T-helper 2 cell treated with Interferon-gamma antibody and Interleukin-4, amounts not matched to agents 5 μg/mL and 100 μg/mL, for 36 hours (primary cell): ENCODE results near the gene AVEN.

Experiments
- DNase-seq: peaks from one replicate; pipeline ENCODE4 v3.0.0; 2021; ENCODE audit warnings: low spot score
- H3K27ac Mint-ChIP-seq: one replicate; pipeline ENCODE4 v1.8.0; 2021; ENCODE audit warnings: mild to moderate bottlenecking, mixed read lengths
- H3K27me3 Mint-ChIP-seq: one replicate; pipeline ENCODE4 v1.8.0; 2021; ENCODE audit warnings: low read depth, mixed read lengths
- H3K36me3 Mint-ChIP-seq: one replicate; pipeline ENCODE4 v1.8.0; 2021; ENCODE audit warnings: low read depth, mixed read lengths
- H3K4me1 Mint-ChIP-seq: one replicate; pipeline ENCODE4 v1.8.0; 2021; ENCODE audit warnings: low read depth, mixed read lengths
- H3K4me3 Mint-ChIP-seq: one replicate; pipeline ENCODE4 v1.8.0; 2022; ENCODE audit warnings: mild to moderate bottlenecking, moderate library complexity, mixed read lengths
- H3K9me3 Mint-ChIP-seq: one replicate; pipeline ENCODE4 v1.8.0; 2021; ENCODE audit warnings: mixed read lengths

Gene AVEN

GRCh38 chr15:34038871-34039789 is at the start of gene AVEN:
Gene AVEN (minus strand): TSS chr15:34039204. CDS start chr15:34039046, 158 bp downstream.
- Mint-ChIP-seq H3K9me3 (no peaks in the 10 kb centered on the region), H3K27me3 (no peaks in the 10 kb centered on the region), H3K4me3 (peak within 1 kb of the TSS; percentile 89), H3K36me3 (no peaks in the 10 kb centered on the region), H3K27ac (peak within 1 kb of the TSS; percentile 94), H3K4me1 (peaks cover 25% of the 10 kb centered on the region)
- peak; percentile 68 for DNase-seq

GRCh38 chr15:34085746-34086145 is 46.7 kb upstream of the AVEN start:
- no peak overlapping the region for H3K27ac Mint-ChIP-seq
- no peaks in the 10 kb centered on the region for H3K27me3 Mint-ChIP-seq
- H3K9me3 Mint-ChIP-seq, result no peaks in the 10 kb centered on the region
- DNase-seq, result no peak
- peaks cover 33% of the 10 kb centered on the region for H3K36me3 Mint-ChIP-seq
- H3K4me3 Mint-ChIP-seq, result no peak overlapping the region
- H3K4me1 Mint-ChIP-seq, result no peaks in the 10 kb centered on the region

- H3K27me3 Mint-ChIP-seq, result no peaks in the 10 kb centered on the region
- DNase-seq, result no peak
- H3K9me3 Mint-ChIP-seq, result no peaks in the 10 kb centered on the region
- H3K36me3 Mint-ChIP-seq, result peaks cover 26% of the 10 kb centered on the region
- H3K4me1 Mint-ChIP-seq, result no peaks in the 10 kb centered on the region
- H3K27ac Mint-ChIP-seq, result no peak overlapping the region
- no peak overlapping the region for H3K4me3 Mint-ChIP-seq
These were observed 45.1 kb upstream of the AVEN start for GRCh38 chr15:34084086-34084485.

- H3K4me3 Mint-ChIP-seq, result no peak overlapping the region
- no peaks in the 10 kb centered on the region for H3K9me3 Mint-ChIP-seq
- H3K4me1 Mint-ChIP-seq, result no peaks in the 10 kb centered on the region
- no peak for DNase-seq
- H3K36me3 Mint-ChIP-seq, result peaks cover 9% of the 10 kb centered on the region
- no peak overlapping the region for H3K27ac Mint-ChIP-seq
- no peaks in the 10 kb centered on the region for H3K27me3 Mint-ChIP-seq
These were observed 40.9 kb upstream of the AVEN start for GRCh38 chr15:34079904-34080303.

- Mint-ChIP-seq H3K36me3 (peaks cover 5% of the 10 kb centered on the region), H3K4me1 (no peaks in the 10 kb centered on the region)
These were observed 39.9 kb upstream of the AVEN start for GRCh38 chr15:34078900-34079299.

GRCh38 chr15:34076785-34077184 is 37.8 kb upstream of the AVEN start:
- Mint-ChIP-seq H3K4me3 (no peak overlapping the region), H3K27me3 (no peaks in the 10 kb centered on the region), H3K4me1 (no peaks in the 10 kb centered on the region), H3K27ac (no peak overlapping the region), H3K36me3 (no peaks in the 10 kb centered on the region), H3K9me3 (no peaks in the 10 kb centered on the region)
- no peak for DNase-seq

More at GRCh38 chr15:34078900-34079299, 39.9 kb upstream of the AVEN start:
- Mint-ChIP-seq H3K27ac (no peak overlapping the region), H3K4me3 (no peak overlapping the region), H3K9me3 (no peaks in the 10 kb centered on the region), H3K27me3 (no peaks in the 10 kb centered on the region)
- DNase-seq, result no peak

- H3K4me3 Mint-ChIP-seq, result no peak overlapping the region
- no peak overlapping the region for H3K27ac Mint-ChIP-seq
- H3K9me3 Mint-ChIP-seq, result no peaks in the 10 kb centered on the region
- peaks cover under 1% of the 10 kb centered on the region for H3K4me1 Mint-ChIP-seq
- DNase-seq, result no peak
- no peaks in the 10 kb centered on the region for H3K27me3 Mint-ChIP-seq
- H3K36me3 Mint-ChIP-seq, result no peaks in the 10 kb centered on the region
These were observed 31.0 kb upstream of the AVEN start for GRCh38 chr15:34070003-34070402.

- Mint-ChIP-seq H3K4me1 (peaks cover 19% of the 10 kb centered on the region), H3K36me3 (no peaks in the 10 kb centered on the region), H3K9me3 (no peaks in the 10 kb centered on the region), H3K27me3 (no peaks in the 10 kb centered on the region), H3K4me3 (no peak overlapping the region), H3K27ac (no peak overlapping the region)
- no peak for DNase-seq
These were observed 26.9 kb upstream of the AVEN start for GRCh38 chr15:34065941-34066340.

- no peaks in the 10 kb centered on the region for H3K9me3 Mint-ChIP-seq
- H3K27ac Mint-ChIP-seq, result no peak overlapping the region
- H3K36me3 Mint-ChIP-seq, result no peaks in the 10 kb centered on the region
- H3K27me3 Mint-ChIP-seq, result no peaks in the 10 kb centered on the region
- H3K4me1 Mint-ChIP-seq, result peaks cover 19% of the 10 kb centered on the region
- no peak overlapping the region for H3K4me3 Mint-ChIP-seq
- DNase-seq, result no peak
These were observed 26.3 kb upstream of the AVEN start for GRCh38 chr15:34065261-34065660.

- no peak overlapping the region for H3K4me3 Mint-ChIP-seq
- H3K9me3 Mint-ChIP-seq, result no peaks in the 10 kb centered on the region
- H3K27ac Mint-ChIP-seq, result no peak overlapping the region
- DNase-seq, result no peak
- peaks cover 7% of the 10 kb centered on the region for H3K27me3 Mint-ChIP-seq
- H3K36me3 Mint-ChIP-seq, result no peaks in the 10 kb centered on the region
- peaks cover 19% of the 10 kb centered on the region for H3K4me1 Mint-ChIP-seq
These were observed 25.4 kb upstream of the AVEN start for GRCh38 chr15:34064438-34064837.

- peaks cover 7% of the 10 kb centered on the region for H3K27me3 Mint-ChIP-seq
- no peaks in the 10 kb centered on the region for H3K9me3 Mint-ChIP-seq
- no peaks in the 10 kb centered on the region for H3K36me3 Mint-ChIP-seq
- DNase-seq, result no peak
- no peak overlapping the region for H3K4me3 Mint-ChIP-seq
- H3K4me1 Mint-ChIP-seq, result peaks cover 18% of the 10 kb centered on the region
- no peak overlapping the region for H3K27ac Mint-ChIP-seq
These were observed 20.9 kb upstream of the AVEN start for GRCh38 chr15:34059946-34060345.

GRCh38 chr15:34059476-34059875 is 20.5 kb upstream of the AVEN start:
- no peak overlapping the region for H3K27ac Mint-ChIP-seq

GRCh38 chr15:34056911-34057310 is 17.9 kb upstream of the AVEN start:
- Mint-ChIP-seq H3K36me3 (no peaks in the 10 kb centered on the region), H3K9me3 (peaks cover 8% of the 10 kb centered on the region), H3K27ac (no peak overlapping the region), H3K4me1 (peaks cover 2% of the 10 kb centered on the region), H3K27me3 (peaks cover 13% of the 10 kb centered on the region), H3K4me3 (no peak overlapping the region)
- DNase-seq, result no peak

More at GRCh38 chr15:34059476-34059875, 20.5 kb upstream of the AVEN start:
- Mint-ChIP-seq H3K4me3 (no peak overlapping the region), H3K36me3 (no peaks in the 10 kb centered on the region), H3K9me3 (no peaks in the 10 kb centered on the region), H3K4me1 (peaks cover 15% of the 10 kb centered on the region), H3K27me3 (peaks cover 7% of the 10 kb centered on the region)
- DNase-seq, result no peak

GRCh38 chr15:34055868-34056595 is 17.0 kb upstream of the AVEN start:
- no peak overlapping the region for H3K27ac Mint-ChIP-seq
- peaks cover 17% of the 10 kb centered on the region for H3K9me3 Mint-ChIP-seq
- peaks cover 19% of the 10 kb centered on the region for H3K27me3 Mint-ChIP-seq
- no peak overlapping the region for H3K4me3 Mint-ChIP-seq
- H3K4me1 Mint-ChIP-seq, result no peaks in the 10 kb centered on the region
- DNase-seq, result no peak
- H3K36me3 Mint-ChIP-seq, result peaks cover 6% of the 10 kb centered on the region
